D341Med (cell line): ENCODE data around the gene VGF.
A peak's percentile ranks its signal among the peaks of the same experiment; 100 is the strongest.

Experiments used
- DNase-seq: peaks from one replicate; pipeline ENCODE4 v3.0.0; 2012; ENCODE audit warnings: low spot score

VGF gene

DNA sequence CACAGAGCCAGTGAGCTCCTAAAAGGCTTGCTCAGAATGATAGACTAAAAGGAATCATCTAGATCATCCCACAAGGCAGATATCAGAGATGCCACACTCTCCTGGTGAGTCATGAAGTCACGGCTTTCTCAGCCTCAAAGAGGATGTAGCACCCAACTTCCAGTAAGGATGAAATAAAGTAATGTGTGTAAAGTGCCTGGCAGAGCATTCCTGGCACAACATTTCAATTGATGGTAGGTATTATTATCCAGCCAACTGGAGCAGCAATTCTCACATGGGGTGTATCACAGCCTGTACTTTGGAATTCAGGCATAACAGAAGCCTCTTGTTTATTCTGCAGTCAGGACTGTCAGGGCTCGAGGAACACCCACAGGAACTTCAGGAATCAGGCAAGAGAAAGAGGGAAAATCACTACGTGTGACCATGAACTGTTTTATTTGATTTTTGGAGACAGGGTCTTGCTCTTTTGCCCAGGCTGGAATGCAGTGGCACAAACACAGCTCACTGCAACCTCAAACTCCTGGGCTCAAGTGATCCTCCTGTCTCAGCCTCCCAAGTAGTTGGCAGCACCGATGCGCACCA is 20.0 kb upstream of the VGF start:
- DNase-seq: no peak

DNA sequence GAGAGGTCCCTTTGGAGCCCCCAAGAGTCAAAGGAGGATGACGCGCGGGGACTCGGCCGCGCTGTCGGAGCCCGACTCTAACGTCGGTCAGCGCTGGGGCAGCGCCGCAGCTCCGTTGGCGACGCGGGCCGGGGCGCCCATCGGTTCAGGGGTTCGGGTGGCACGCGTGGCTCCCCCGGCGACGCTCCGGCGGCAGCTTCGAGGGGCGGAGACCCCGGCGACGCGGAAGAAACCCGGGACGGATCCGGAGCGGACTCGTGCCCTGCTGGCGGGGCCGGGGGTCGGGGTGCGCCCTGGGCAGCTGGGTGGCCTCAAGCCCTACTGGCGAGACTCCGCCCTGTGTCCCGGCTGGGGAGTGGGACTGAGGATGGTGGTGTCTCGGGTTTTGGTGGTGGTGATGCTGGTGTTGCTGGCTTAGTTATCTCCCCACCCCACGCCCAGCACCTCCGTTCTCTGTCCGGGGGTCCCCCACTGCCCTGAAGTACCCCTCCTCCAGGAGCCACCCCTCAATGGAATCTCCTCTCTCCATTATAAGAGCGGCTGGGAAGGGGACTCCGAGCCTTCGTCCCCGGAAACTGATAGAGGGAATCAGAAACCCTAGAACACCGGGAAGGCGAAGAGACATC is 14.9 kb upstream of the VGF start, which contains the start of gene NAT16:
Gene NAT16 (minus strand): TSS at position 164 of the 626 bp plus-strand sequence. CDS start 5,486 bp downstream, outside the sequence.
- DNase-seq: no peak

DNA sequence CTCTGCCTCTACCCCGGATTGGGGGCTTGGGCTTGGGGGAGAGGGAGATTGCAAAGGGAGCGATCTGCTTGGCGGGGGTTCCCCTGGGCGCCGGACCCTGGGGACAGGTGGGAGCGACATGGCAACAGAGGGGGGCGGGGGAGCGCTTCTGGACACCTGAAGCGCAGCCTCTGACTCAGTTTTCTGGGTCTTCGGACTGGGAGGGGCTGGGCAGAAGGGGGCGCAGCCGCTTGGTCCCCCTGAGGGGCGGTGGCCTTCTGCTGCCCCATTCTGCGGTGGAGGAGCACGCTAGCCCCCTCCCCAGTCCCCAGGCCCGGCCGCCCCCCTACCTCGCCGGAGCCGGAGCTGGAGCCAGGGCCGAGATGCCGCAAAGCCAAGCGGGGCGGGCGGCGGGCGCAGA is 14.3 kb upstream of the VGF start:
- DNase-seq: no peak

DNA sequence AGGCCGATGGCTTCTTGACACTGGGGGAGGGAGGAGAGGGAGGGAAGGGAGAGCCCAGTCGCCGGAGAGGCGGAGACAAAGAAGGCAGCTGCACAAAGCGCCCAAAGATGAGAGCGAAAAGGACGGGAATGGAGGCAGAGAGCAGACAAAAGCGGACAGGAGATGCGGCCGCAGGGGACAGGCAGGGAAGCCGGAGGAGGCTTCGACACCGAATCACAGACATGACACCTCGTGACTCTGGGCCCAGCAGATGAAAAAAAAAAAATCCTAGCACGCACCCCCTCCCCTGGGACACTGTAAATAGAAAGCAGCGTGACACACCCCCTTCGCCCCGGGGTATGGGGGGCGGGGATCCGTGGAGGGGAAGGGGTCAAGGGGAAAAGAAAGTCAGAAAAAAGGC is 13.7 kb upstream of the VGF start:
- DNase-seq: no peak

DNA sequence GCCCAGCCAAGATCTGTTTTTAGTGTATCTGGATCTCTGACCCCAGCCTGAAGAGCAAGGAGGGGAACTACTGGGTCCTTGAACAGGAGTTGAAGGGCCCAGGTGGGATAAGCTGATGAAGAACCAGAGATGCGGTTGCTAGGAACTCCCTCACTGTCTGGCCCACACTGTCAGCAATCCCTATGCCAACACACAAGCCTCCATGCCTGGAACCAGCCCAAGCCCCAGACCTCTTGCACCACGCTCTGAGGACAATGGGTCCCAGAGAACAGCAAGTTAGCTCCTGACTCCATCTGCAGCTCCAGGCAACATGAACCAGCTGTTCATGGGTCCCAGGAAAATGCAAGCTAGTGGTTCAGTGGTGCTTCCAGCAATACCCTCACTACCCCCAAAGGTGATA is 12.3 kb upstream of the VGF start:
- no peak for DNase-seq

DNA sequence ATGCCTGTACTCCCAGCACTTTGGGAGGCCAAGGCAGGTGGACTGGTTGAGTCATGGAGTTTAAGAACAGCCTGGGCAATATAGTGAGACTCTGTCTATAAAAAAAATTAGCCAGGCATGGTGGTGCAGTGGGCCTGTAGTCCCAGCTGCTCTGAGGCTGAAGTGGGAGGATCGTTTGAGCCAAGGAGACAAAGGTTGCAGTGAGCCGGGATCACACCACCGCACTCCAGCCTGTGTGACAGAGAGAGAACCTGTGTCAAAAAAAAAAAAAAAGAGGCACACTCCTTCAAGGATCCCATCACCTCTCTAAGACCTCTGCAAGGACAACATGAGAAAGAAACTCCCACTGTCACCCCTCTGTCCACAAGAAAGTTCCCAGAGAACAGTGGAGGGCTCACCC is 10.3 kb upstream of the VGF start:
- no peak for DNase-seq

DNA sequence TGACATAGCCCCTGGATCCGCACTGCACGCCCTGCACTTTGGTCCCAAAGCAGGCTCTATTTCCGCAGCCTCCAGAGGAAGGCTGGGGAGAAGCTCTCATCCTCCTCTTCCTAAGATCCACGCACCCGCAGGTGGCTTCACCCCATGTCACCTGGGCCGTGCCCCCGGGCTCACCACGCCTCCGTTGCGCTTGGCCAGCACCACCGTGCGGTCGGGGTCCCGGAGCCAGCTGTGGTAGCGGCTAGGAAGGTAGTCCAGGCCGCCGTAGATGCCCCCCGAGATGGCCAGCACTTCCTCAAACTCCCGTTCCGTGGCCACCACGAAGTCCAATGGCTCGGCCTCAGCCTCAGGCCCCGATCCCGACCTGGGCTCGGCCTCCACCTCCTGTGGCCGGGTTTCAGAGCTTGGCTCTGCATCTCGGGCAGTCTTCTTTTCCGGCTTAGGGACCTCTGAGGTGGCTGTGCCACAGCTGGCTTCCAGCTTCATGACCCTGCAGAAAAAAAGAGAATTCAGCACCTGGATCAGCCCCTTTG is 9.0 kb upstream of the VGF start:
- DNase-seq: no peak

DNA sequence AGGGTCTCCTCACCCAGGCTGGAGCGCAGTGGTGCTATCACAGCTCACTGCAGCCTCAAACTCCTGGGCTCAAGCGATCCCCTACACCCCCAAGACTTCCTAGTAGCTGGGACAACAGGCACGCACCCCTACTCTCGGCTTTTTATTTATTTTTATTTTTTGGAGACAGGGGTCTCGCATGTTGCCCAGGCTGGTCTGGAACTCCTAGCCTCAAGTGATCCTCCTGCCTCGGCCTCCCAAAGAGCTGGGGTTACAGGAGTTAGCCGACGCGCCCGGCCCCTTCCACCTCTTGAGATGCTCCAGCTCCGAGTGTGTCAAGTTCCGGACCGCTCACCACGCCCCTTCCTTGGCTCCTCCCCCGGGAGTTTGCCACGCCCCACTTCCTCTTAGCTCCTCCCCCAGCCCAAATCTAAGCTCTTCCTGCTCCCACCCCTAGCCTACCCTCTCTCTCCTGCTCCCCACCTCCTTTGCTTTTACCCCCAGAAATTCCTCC is 8.4 kb upstream of the VGF start:
- DNase-seq: peak; percentile 68

DNA sequence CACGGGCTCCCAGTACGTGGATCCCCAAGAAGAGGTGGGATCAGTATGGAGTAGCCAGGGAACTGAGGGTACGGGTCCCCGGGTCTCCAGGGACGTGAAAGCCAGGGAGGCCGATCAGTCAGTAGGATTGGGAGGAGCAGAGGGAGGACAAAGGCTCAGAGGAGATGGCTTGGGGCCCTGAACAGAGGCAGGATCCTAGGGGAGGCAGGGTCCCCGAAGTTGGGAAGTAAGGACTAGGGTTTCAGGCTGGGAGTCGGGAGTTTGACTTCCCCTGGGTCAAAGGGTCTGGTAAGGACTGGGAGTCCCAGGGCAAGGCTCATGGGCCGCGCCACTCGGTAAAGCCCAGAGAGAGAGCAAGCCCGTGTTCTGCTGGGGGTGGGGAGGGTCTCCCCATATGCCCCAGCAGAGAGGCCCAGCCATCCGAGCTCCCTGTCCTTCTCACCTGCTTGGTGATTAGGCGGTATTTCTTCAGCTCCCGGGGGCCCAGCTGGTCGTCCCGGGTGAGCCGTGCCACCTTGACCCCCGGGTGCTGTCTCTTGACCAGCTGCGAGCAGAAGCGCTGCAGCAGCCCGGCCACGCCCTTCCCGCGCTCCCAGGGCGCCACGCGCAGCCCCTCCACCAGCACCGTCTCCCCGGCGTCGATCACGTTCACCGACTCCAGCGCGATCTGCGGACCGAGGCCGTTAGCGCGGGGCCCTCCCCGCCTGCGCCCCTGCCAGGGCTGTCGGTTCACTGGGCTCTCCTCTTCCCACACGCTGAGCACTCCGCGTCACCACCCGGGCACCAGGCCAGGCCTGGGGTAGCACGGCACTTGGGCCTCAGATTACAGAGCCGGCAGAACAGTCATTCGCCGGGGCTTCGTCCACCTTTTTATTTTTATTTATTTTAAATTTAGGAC is 7.7 kb upstream of the VGF start:
- peak; percentile 54 for DNase-seq

DNA sequence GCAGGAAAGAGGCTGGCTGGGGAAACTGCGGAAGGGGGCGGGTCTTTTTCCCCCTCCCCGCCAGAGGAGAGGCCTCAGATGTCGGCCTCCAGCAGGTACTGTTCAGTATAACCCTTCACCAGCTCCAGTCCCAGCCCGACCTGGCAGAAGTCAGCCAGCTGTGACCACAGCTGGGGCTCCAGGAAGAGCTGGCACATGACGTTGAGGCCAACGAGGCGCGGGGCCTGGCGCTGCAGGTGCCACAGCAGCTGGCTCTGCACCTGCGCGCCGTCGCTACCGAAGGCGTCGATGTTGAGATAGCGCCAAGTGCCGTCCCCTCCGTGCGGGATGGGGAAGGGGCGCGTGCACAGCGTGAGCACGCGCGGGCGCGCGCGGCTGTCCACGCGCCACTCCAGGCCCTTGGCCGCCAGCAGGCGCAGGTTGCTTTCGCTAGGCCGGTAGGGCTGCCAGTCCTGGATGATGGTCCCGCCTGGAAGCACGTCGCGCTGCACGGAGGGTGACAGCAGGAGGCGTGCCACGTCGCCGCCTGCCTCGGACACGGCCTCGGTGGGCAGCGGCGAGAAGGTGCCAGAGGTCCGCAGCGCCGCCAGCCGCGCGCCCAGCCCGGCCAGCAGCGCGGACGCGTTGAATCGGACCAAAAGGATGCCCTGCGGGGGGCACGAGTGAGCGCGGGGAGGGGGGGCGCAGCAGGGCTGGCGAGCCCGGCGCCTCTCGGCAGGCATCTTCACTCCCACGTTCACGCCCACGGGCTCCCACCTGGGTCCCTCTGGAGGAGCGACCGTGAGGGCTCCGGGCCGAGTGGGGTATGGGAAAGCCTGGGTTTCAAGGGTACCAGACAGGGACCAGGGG is 6.9 kb upstream of the VGF start:
- DNase-seq: peak; percentile 52

DNA sequence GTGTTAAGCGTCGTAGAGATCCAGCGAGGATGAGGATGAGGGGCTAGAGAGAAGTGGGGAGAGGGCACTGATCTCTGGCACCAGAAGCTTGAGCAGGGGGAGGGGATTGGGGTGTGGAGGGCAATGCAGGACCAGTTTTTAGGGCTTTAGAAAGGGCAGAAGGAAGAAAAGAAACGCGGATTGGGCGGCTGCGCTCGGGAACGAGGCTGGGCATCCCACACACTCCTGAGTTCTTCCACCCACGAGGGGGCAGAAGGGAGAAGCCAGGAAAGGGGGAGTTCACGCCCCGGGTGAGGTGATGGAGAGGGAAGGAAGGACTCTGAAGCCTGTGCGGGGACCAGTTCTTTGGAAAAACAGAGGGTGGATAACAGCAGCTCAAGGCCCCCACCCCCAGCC is 6.1 kb upstream of the VGF start:
- DNase-seq: peak; percentile 58

DNA sequence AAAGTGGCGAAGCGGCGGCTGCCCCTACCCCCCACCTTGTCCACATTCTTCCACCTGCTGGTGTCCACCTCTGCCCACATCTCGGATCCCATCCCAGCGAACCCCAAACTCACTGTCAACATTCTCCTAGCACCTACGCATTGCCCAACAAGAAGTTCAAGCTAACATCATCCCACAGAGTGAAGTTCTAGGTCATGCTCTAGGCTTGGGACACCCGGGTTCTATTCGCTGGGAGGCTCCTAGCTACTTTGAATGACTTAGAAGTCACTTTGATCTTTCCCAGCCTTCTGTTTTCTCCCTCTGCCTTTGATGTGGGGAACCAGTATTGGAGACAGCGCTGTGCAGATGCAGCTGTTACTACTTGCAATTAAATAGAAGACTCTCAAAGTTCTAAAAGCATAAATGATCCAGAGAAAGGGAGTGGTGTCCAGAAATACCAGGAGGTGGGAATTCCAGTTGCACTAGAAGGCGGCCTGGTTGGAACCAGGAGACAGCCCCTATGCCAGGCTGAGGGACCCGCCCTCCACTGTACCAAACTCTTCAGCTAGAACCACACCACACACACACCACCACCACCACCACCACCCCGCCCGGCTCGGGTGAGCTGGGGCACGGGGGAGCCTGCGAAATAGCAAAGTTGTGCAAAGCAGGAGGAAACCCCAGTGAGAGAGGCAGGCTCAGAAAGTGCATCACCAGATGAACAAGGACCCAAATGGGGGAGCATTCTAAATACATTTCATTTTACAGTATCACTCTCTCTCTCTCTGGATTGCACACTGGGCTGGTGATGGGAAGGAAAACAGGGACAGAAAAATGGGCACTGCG is 5.5 kb upstream of the VGF start:
- DNase-seq: no peak

DNA sequence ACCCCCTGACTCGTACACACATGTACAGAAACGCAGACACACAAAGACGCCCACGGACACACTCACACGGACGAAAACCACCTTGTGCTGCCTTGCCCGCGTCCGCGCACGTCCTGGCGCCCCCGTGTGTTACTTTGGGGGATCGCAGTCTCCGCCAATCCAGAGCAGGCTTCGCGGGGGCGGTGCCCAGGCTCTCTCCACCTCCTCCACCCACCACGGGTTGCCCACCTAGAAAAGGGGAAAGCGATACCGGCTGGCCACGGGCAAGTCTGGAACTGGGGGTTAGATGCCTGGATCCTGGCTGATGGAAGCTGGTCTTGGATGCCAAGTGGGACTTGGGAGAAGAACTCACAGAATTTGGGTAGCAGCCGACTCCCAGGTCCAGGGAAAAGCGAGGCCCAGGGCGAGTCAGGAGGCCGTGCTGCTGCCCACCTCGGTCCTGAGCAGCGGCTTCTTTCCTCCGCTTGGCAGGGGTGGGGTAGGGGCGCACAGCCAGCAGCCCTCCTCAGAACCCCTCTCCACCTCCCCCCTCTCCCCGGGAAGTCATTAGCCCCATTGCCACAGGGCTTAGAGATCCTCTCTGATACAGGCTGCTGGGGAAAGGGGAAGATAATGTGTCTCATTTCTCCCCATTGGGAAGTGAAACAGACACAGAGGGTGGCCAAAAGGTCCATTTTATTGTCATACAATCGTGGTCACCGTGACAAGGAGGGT is 4.6 kb upstream of the VGF start:
- DNase-seq: peak; percentile 86

DNA sequence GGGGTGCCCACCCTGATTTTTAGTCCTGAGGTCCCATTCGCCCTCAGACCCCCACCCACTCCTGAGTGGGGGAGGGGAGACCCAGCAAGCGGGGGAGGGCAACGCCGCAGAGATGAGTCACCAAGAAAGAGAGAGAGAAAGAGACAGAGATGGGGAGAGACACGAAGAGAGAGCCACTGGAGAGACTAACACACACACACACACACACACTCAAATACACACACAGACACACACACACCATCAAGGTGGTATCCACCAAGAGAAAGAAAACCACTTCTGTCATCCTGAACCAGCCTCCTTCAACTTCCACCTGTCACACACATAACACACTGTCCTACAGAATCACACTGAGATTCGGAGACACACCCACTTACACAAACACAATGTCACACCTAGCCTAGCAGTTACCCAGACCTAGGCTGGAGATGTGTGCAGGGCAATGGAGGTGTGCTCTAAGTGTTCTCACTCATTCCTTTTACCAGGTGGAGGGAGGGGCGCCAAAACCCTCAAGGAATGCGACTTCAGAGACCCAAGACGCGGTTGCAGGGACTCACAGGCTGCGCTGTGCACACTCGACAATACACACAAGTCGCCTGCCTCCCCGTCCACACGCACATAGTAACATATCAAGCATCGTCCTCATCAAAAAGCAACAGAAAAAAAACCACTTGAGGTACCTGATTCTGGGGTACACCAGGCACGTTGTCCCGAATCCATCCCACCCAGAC is 3.9 kb upstream of the VGF start:
- DNase-seq: no peak

DNA sequence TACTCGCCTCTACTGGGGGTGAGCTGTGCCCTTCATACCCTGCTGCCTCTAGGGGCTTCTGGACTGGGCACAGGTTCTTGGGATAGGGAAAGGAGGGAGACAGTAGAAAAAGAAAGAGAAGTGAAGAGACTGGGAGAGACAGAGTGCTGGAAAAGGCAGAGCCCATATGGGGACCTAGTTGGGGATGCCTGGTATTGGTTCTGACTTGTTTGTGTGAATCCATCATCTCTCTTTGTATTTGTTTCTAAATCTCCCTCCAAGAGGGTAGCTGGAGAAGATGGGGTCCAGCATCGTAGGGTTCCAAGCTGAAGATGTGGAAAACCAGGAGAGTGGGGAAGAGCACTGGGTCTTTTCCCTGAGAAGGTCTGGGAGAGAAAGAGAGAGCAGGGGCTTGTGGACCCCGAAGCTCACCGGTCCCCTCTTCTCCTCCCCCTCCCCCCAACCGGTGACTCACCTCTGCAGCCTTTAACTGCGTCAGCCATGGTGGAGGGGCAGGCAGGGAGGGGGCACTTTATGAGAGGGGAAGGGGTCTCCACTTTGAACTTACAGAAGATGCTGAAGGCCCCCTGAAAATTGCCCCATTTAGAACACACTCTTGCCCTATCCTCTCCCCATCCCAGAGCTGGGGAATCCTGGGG is 3.2 kb upstream of the VGF start:
- no peak for DNase-seq

DNA sequence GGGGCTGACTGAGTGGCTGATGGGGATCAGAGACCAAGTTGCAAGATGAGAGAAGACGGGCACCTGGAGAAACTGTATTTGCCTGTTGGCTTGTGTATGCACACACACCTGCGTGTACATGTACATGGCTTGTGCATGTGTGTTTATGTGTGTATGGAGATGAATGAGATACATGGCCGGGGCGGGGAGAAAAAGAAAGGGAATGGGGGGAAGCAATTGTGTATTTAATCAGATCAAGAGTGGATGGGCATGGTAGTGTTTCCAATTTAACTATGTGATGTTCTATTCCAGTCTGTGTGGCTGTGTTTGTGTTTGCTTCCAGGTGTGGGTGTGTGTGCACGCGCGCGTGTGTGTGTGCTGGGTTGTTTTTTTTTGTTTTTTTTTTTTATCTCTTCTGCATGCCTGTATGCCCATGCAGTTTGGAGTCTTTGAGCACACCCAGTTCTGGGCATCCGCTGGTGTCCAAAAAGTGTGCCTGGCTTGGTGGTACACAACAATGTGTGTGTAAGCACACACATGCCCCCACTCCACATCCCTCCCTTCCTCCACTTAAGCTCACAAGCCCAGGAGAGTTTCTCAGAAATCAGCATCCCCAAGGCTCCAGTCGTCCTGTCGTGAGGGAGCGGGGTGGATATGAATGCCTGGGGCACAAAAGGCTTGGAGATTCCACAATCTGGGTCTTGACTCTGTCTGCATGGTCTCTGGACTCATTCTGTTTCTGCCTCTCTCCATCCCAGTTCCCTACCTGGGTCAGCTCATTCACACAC is 2.5 kb upstream of the VGF start:
- DNase-seq: no peak

DNA sequence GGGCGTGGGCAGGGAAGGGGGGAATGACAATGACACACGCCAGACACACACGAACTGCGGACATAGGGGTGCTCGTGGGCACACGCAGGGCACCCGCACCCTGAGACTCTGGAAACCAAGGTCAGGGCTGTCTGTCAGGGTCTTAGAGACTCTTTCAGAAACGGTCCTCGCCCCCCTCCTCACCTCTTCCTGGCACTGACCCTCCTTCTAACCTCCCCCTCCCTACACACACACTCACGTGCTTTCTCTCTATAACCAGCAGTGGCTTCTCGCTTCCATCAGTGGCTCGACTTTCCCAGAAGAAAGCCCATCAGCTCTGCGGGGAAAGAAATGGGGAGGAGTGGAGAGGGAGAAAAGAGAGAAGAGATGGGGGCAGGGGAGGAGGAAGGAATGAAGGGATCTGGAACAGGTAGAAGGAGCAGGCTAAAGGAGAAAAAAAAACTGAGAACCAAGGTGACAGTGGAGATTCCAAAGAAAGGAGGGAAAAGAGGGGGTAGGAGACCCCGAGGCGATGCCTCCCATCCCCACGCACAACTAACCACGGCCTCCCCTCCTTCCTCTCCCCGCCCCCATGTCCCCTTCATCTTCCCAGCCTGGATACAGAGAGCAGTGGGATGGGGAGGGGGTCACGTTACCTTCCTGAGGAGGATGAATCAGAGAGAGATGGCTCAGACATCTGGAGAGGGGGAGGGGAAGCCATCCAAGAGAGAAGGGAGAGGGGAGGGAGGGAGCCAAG is 1.7 kb upstream of the VGF start:
- DNase-seq: no peak

DNA sequence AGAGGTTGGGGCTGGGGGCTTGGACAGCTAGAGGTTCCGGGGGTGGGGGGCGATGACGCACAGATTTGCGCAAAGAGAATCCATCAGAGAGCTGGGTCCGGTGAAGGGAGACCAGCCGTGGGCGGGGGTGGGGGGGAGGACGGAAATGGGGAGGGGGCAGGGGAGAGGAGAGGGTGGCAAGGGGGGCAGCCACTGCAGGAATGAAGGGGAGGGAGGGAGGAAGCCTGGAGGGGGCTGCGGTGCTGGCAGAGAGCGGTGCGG is 1.2 kb upstream of the VGF start:
- no peak for DNase-seq
